GM23338 (cell line): Measurements from ENCODE around the gene F13B.

Source experiments
- CTCF ChIP-seq, 2 experiments: fragments of 200-600 bp in 1 of 2; sonication (generic) in 1 of 2; conservative IDR thresholded peaks; 2 replicates each; pipeline versions ENCODE4 v1.5.1 to v1.6.1; 2016 to 2017; ENCODE audit warnings: antibody characterized with exemption in 2 of 2, low read depth in 2 of 2, mild to moderate bottlenecking in 2 of 2, moderate library complexity in 1 of 2
- JUNB ChIP-seq: IDR thresholded peaks from one replicate; pipeline ENCODE4 v1.6.1; 2016; ENCODE audit warnings: antibody characterized with exemption; ENCODE audit not compliant: unreplicated experiment

DNA sequence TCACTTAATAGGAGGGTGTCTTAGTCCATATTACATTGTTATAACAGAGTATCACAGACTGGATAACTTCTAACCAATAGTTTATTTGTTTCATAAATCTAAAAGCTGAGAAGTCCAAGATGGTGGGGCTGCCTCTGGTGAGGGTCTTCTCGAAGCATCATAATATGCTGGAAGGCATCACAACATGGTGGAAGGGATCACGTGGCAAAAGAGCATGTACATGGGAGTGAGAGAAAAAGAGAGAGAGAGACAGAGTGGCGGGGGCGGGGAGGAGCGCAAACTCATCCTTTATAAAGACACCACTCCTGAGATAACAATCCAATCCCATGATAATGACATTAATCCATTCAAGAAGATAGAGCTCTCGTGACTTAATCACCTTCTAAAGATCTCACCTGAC lies 58.2 kb downstream of the F13B start:
- TF ChIP-seq JUNB (no peak), CTCF (conservative IDR thresholded peaks at IDR 0.05; ENCODE audit: low read depth in 2 of 2) (no peak)
